GM19025 (cell line): ENCODE results near the gene PER2.

Source experiments
- ATAC-seq: cut with Tn5 transposase; IDR thresholded peaks from one replicate; pipeline ENCODE4 v1.9.1; 2021; ENCODE audit warnings: mild to moderate bottlenecking, low read depth, moderate library complexity; ENCODE audit not compliant: unreplicated experiment

PER2 gene

DNA sequence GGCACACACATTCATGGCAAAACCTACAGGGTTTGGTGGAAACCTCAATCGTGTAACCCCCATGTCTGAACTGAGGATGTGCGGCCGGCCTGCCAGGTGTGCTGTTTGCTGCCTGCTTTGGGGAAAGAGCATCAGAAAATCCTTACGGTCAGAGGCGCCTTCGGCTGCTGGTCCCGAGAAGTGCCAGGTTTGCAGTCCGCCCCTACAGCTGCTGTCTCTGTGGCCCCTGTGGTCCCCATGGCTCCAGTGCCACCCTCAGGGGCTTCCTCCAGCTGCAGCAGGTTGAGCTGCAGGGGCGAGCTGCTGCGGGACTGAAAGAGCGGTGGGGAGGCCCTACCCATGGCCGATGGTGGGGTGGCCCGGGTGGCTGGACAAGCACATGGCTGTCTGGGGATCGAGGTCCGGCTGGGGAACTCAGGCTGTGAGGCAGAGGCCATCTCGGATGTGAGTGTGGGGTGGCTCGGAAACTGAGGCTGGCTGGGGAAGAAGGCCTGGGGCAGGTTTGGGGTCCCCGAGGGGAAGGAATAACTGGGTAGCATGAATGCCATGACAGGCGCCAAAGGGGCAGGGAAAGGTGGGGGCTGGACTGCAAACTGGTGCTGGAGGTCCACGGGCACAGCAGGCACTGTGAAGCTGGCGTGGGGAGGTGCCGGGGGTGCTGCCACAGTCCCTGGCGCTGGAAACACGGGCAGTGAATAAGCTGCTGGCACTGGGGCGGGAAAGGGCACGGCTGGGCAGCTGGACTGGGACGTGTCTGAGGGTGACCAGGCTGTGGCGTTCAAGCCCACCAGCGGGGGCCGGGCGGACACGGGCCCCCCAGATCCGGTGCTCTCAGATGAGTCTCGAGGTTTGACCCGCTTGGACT lies 35.4 kb downstream of the PER2 start:
- ATAC-seq = no peak

DNA sequence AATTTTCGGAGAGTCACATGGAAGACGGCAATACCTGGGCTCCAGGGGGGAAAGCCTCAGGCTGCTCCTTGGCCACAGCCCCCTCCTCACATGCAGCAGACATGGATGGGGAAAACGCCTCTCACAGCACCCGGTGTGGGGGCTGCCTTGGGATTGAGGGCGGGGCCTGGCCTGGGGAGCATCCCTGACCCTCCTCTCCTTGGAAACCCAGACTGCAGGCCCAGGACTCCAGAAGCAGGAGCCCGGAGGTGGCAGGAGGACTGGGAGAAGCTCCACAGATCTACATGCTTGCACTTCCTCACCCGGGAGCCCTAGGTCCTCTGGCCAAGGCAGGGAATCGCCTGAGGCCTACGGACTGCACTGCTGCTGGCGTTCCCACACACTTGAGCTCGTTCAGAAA lies 36.4 kb downstream of the PER2 start:
- ATAC-seq = no peak

DNA sequence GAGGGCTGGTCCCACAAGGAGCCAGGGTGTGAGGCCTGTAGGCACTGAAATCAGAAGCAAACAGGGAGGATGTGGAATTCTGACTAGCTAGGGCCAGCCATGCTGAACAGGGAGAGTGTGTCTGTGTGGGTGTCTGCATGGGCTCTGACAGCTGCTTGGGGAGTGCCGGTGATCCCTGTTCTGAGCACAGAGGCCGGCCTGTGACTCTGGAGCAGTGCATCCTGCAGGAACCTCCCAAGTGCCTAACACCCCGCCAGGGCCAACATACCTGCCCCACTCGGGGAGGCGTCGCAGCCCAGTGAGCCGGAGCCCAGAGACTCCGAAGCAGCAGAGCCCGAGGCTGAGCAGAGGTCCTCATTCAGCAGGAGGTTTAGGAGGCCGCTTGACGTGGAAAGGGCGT lies 37.1 kb downstream of the PER2 start:
- ATAC-seq = no peak

GRCh38 chr2:238250896-238251295 lies 37.5 kb downstream of the PER2 start:
- no peak for ATAC-seq

- no peak for ATAC-seq
These were observed 40.5 kb downstream of the PER2 start for GRCh38 chr2:238247841-238248453.

GRCh38 chr2:238247002-238247822 lies 41.2 kb downstream of the PER2 start:
- no peak for ATAC-seq

DNA sequence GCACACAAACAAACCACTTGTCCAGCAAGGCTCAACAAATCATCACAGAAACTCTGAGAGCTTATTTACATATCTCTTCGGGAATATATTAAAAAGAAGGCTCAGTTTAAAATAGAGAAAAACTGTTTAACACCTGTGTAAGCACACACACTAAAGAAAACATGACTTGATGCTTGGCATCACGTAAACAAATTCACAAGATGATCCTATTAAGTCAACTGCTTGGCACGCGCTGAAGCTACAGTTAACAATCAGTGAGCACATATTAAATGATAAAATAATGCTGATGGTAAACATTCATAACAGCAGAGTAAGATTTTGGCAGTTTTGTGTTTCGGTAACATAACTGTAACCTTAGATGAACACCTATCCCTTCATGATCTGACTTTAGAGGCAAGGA lies 44.3 kb downstream of the PER2 start:
- ATAC-seq = no peak

- no peak for ATAC-seq
These were observed 44.8 kb downstream of the PER2 start for GRCh38 chr2:238243496-238244076.

- no peak for ATAC-seq
These were observed 45.5 kb downstream of the PER2 start for GRCh38 chr2:238242731-238243495.

DNA sequence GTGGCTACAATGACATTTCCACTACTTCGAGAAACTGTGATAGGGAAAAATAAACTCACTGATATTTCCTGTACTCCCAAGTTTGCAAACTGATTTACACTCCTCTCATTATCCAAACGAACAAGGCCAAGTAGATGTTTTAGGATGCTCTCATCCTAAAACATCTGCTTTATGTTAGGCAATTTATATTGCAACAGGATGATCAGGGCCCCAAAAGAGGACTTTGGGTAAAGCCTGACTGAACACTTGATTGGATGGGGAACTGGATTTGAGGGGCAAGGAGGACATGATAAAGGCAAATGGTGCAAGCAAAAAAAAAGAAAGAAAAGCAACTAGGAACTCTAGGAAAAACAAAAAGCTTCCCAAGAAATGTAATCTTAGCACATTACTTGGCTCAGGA lies 46.4 kb downstream of the PER2 start:
- no peak for ATAC-seq

DNA sequence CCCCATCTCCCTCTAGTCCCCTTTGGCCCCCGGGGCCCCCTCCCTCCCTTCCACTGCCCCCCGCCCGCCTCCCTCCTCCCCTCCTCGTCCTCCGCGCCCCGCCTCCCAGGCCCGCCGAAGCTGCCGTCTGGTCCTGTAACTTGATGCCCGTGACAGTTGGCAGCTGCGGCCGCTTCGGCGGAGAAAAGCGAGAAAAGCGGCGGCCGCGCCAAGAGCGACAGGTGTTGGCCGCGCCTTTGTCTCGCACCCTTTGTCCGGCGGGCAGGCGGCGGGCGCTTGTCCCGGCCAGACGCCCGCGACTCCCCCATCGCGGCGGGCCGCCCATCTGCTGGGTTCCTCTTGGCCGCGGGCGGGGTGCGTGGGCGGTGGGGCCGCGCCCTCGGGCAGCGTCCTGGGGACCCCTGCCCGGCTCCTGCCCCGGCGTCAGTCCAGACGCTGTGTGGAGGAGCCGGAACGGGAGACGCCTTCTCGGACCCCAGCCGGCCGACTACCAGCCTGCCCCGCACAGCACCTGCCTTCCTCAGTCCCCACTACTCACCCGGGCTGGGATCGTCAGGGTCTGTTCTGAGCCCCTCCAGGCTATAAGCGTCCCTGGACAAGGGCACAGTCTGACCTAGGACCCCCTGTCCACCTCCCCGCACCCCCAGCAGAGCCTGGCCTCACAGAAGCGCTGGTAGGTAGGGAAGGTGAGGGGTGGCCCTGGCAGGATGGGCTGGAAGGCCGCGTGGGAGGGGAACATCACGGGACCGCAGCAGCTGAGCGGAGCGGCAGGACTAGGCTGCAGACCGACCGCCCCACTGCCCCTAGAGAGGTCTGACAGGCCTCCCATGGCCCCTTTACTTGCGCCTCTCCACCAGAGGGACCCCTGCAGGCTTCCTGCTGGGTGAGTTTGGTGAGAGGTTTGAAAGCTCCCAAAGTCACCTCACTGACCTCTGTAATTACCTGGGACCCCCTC lies 47.4 kb downstream of the PER2 start:
- ATAC-seq = no peak

DNA sequence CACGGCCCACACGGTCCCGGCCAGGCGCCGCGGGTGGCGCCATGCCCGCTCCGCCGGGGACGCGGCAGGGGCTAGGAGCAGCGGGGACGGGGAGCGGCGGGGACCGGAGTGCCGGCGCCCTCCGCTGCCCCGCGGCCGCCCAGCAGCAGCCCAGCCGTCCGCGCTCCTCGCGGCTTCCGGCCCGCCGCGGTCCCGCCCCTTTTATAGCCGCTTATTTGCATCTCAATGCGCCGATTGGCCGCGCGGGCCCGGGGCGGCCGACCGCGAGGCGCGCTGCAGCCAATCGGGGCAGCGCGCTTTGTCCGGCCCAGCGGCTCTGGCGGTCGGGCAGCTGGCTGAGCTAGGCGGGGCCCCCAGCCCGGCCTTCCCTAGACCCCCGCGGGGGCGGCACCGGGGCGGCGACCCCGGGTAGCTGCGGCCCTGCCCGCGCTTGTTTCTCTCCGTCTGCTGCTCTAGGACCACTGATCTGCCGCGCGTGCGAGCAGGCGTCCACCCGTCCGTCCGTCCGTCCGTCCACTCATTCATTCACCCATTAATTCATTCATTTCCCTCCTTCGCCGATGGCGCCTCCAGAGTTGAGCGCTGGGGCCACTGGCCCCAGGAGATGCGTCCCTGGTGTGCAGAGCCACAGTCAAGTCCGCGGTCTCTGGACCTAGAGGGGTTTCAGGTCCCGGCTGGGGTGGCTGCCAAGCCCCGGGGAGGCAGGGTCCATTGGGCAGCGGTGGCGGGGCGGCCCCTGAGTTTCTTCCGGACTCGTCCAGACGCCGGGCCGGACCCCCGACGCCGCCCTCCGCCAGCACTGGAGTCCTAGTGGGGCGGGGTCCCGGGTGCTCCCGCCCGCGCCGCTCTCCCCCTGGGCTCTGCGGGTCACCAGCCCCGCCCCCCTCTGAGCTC lies 48.3 kb downstream of the PER2 start, which contains the start of gene HES6:
HES6 (minus strand) TSS at position 176 of the 894 bp plus-strand sequence; CDS start at position 43, 133 bp downstream.
- peak; percentile 88 for ATAC-seq

DNA sequence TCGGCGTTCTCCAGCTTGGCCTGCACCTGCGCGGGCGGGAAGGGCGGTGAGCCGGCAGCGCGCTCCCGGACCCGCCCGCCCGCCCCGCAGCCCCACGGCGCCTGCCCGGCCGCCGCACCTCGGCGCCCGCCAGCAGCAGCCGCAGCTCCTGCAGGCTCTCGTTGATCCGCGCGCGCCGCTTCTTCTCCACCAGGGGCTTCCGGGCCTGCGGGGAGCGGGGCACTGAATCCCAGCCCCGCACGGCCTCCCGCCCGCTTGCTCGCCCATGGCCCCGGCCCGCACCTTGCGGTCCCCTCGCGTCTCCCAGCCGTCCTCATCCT lies 48.9 kb downstream of the PER2 start:
- peak; percentile 10 for ATAC-seq

GRCh38 chr2:238238766-238239542 lies 49.5 kb downstream of the PER2 start:
- ATAC-seq = no peak

DNA sequence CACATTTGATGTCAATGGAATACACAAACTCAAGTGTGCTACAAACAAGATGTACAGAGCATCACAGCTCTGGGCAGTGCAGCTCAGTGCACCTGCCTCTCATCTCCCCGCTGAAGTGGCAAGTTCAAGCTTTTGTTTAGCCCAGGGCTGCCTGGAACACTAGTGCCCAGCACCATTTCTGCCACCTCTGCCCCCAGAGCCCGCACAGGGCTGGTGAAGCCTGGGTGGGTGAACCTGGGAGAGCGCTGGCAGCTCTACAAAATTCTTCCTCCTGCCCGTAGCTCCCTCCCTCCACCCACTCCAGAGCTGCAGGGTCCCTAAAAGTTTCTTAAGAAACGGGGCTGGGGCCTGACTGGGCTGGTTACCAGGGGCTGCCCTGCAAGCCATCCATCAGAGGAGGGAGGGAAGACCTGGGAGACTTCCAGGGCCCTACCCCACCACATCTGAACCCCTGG lies 50.1 kb downstream of the PER2 start:
- no peak for ATAC-seq

- ATAC-seq = no peak
These were observed 50.8 kb downstream of the PER2 start for GRCh38 chr2:238237431-238238135.

DNA sequence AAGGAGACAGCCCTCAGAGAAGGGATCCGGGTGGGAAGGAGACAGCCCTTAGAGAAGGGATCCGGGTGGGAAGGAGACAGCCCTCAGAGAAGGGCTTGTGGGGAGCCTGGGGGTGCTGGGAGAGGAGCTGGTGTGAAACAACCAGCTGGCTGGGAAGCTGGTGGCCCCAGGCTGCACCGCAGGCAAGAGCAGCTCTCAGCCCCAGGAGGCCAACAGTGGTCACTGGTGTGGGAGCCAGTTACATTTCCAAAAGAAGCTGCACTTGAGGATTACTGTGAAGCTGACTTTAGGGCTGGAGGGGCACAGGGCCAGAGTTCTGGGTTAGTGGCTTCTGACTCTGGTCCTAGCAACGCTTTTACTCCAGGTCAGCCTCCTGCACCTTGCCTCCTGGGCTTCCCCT lies 51.8 kb downstream of the PER2 start:
- ATAC-seq = no peak
